ENCODE data around the gene TBC1D9. TPM values are rescaled to one million over a fixed set of nuclear protein-coding genes. Genes with fewer than 3 reads are reported as not detected.

The TBC1D9 gene
- total and polyA plus RNA-seq, 2 of the 13 experiments (the other 11 are each of a cell fraction or from before 2014, with no cell fraction given), result 11.9 to 12.2 TPM

GRCh38 chr4:140710908-140711622, 45.1 kb downstream of the TBC1D9 start (continued):
- TF ChIP-seq ZNF883 (CRISPR knock-in tag; IDR thresholded peaks at IDR 0.05; ENCODE audit: not compliant biosample characterization), result no peak
- TF ChIP-seq ZXDC (CRISPR knock-in tag; IDR thresholded peaks at IDR 0.05), result no peak
- TF ChIP-seq THAP11 (CRISPR knock-in tag; IDR thresholded peaks at IDR 0.05), result peak; percentile 29
- TF ChIP-seq SOX5 (CRISPR knock-in tag; IDR thresholded peaks at IDR 0.05; ENCODE audit: borderline replicate concordance), result 0 out of 2 replicates have a peak, but pooled peaks have one; percentile 42
- TF ChIP-seq ZBTB49 (CRISPR knock-in tag; IDR thresholded peaks at IDR 0.05; ENCODE audit: borderline replicate concordance), result no peak
- TF ChIP-seq BATF2 (CRISPR knock-in tag; IDR thresholded peaks at IDR 0.05), result no peak
- no peak for TF ChIP-seq RBFOX2 (IDR thresholded peaks at IDR 0.05; ENCODE audit: low read depth, low read length)
- no peak for TF ChIP-seq ZNF296 (CRISPR knock-in tag; conservative IDR thresholded peaks at IDR 0.05)
- TF ChIP-seq HNF4A (CRISPR knock-in tag; IDR thresholded peaks at IDR 0.05), result peak; percentile 83
- no peak for TF ChIP-seq RBM22 (optimal IDR thresholded peaks at IDR 0.05; ENCODE audit: low read length)
- no peak for TF ChIP-seq ZBTB7B (CRISPR knock-in tag; IDR thresholded peaks at IDR 0.05)
- 0 out of 2 replicates have a peak, but pooled peaks have one; percentile 46 for TF ChIP-seq ZNF501 (CRISPR knock-in tag; IDR thresholded peaks at IDR 0.05)
- peak; percentile 32 to 71; a peak in 3 of 4 replicates for TF ChIP-seq NR2F1 (CRISPR knock-in tag; IDR thresholded peaks at IDR 0.05)
- no peak for TF ChIP-seq ZNF484 (CRISPR knock-in tag; IDR thresholded peaks at IDR 0.05; ENCODE audit: borderline replicate concordance, low read depth)
- peak; percentile 53 for TF ChIP-seq DPF2 (CRISPR knock-in tag; IDR thresholded peaks at IDR 0.05; ENCODE audit: borderline replicate concordance, low read depth)
- no peak for TF ChIP-seq CREBL2 (CRISPR knock-in tag; IDR thresholded peaks at IDR 0.05; ENCODE audit: borderline replicate concordance)
- TF ChIP-seq ZNF329 (CRISPR knock-in tag; IDR thresholded peaks at IDR 0.05; ENCODE audit: low read depth), result no peak
- peak; percentile 50; the same call in 1 of the 2 replicates for TF ChIP-seq NR2F2 (IDR thresholded peaks at IDR 0.05; ENCODE audit: borderline replicate concordance, low read depth)
- TF ChIP-seq FOXA1 (IDR thresholded peaks at IDR 0.05), result no peak
- TF ChIP-seq FOXA1 (CRISPR knock-in tag; IDR thresholded peaks at IDR 0.05), result peak; percentile 31; the same call in 1 of the 2 replicates
- TF ChIP-seq ARNTL (CRISPR knock-in tag; IDR thresholded peaks at IDR 0.05), result no peak
- TF ChIP-seq ZNF598 (CRISPR knock-in tag; IDR thresholded peaks at IDR 0.05; ENCODE audit: borderline replicate concordance), result no peak
- no peak for TF ChIP-seq ZSCAN31 (CRISPR knock-in tag; IDR thresholded peaks at IDR 0.05; ENCODE audit: low read depth)
- no peak for TF ChIP-seq TARDBP (CRISPR knock-in tag; IDR thresholded peaks at IDR 0.05)
- no peak for TF ChIP-seq U2AF1 (optimal IDR thresholded peaks at IDR 0.05; ENCODE audit: low read depth, low read length)

All from HepG2 (cell line).